Activated naive CD4-positive, alpha-beta T cell treated with anti-CD3 and anti-CD28 coated beads, Interleukin-2, amount 10 ng/mL, durations not matched to agents 7 days and 5 days (primary cell): ENCODE data around the gene AMPD3.

Experiments
- CTCF ChIA-PET: fragments of 350-600 bp; sonication (Branson Sonifier 250); formaldehyde crosslinking; loops from one replicate; lab custom pipeline; 2021; ENCODE audit warnings: antibody characterized with exemption; lab: Charles Lee
- DNase-seq: peaks from one replicate; pipeline ENCODE4 v3.0.0-alpha.2; 2020
- H3K27ac Mint-ChIP-seq: one replicate; pipeline ENCODE4 v1.8.0; 2021; ENCODE audit warnings: mild to moderate bottlenecking, moderate library complexity, mixed read lengths
- H3K27me3 Mint-ChIP-seq: one replicate; pipeline ENCODE4 v1.8.0; 2021; ENCODE audit warnings: mild to moderate bottlenecking, mixed read lengths
- H3K36me3 Mint-ChIP-seq: one replicate; pipeline ENCODE4 v1.8.0; 2021; ENCODE audit warnings: mixed read lengths
- H3K4me1 Mint-ChIP-seq: one replicate; pipeline ENCODE4 v1.8.0; 2021; ENCODE audit warnings: mixed read lengths
- H3K4me3 Mint-ChIP-seq: one replicate; pipeline ENCODE4 v1.8.0; 2021; ENCODE audit warnings: mild to moderate bottlenecking, moderate library complexity, mixed read lengths
- H3K9me3 Mint-ChIP-seq: one replicate; pipeline ENCODE4 v1.8.0; 2021; ENCODE audit warnings: mixed read lengths

AMPD3 gene

GRCh38 chr11:10541561-10541930 is 86.5 kb downstream of the AMPD3 start:
- Mint-ChIP-seq H3K9me3 (peaks cover 6% of the 10 kb centered on the region), H3K27ac (no peak overlapping the region), H3K27me3 (peaks cover 21% of the 10 kb centered on the region), H3K4me3 (peak overlapping the region; percentile 87), H3K4me1 (peaks cover 14% of the 10 kb centered on the region), H3K36me3 (no peaks in the 10 kb centered on the region)
- CTCF ChIA-PET, result interaction anchor here (0.6 to 2.9 kb wide), 28 partner anchors 9 to 229 kb away, joined by 3 to 21 read pairs (median 4); partner anchors contain the start of genes AMPD3 and CTR9
- DNase-seq, result no peak

- Mint-ChIP-seq H3K36me3 (no peaks in the 10 kb centered on the region), H3K4me1 (peaks cover 14% of the 10 kb centered on the region), H3K9me3 (peaks cover 6% of the 10 kb centered on the region), H3K27ac (no peak overlapping the region), H3K27me3 (peaks cover 21% of the 10 kb centered on the region), H3K4me3 (no peak overlapping the region)
- CTCF ChIA-PET, result interaction anchor here (0.9 to 1.4 kb wide), 3 partner anchors 64 to 191 kb away, joined by 3 read pairs; no protein-coding TSS in a partner anchor
- DNase-seq, result no peak
Measured at GRCh38 chr11:10542776-10543175, 87.7 kb downstream of the AMPD3 start.

GRCh38 chr11:10543782-10544181 is 88.7 kb downstream of the AMPD3 start:
- Mint-ChIP-seq H3K27me3 (peaks cover 21% of the 10 kb centered on the region), H3K27ac (no peak overlapping the region), H3K9me3 (peaks cover 6% of the 10 kb centered on the region), H3K36me3 (no peaks in the 10 kb centered on the region), H3K4me3 (no peak overlapping the region), H3K4me1 (peaks cover 14% of the 10 kb centered on the region)
- CTCF ChIA-PET, result interaction anchor here (0.6 to 0.7 kb wide), 2 partner anchors 110 to 121 kb away, joined by 3 to 4 read pairs; no protein-coding TSS in a partner anchor
- no peak for DNase-seq

- no peak overlapping the region for H3K27ac Mint-ChIP-seq
- no peak for DNase-seq
Measured at GRCh38 chr11:10544491-10545465, 89.7 kb downstream of the AMPD3 start.

GRCh38 chr11:10550503-10551289 is 95.6 kb downstream of the AMPD3 start:
- Mint-ChIP-seq H3K9me3 (peaks cover 4% of the 10 kb centered on the region), H3K27ac (no peak overlapping the region), H3K4me3 (no peak overlapping the region), H3K36me3 (no peaks in the 10 kb centered on the region), H3K27me3 (peaks cover 23% of the 10 kb centered on the region), H3K4me1 (no peaks in the 10 kb centered on the region)
- no peak for DNase-seq
- CTCF ChIA-PET, result interaction anchor here (1.1 kb wide), 1 partner anchor 10 kb away, joined by 4 read pairs; the partner anchor contains the start of gene RNF141

More at GRCh38 chr11:10544491-10545465, 89.7 kb downstream of the AMPD3 start:
- Mint-ChIP-seq H3K9me3 (peaks cover 6% of the 10 kb centered on the region), H3K27me3 (peaks cover 27% of the 10 kb centered on the region), H3K36me3 (no peaks in the 10 kb centered on the region), H3K4me1 (peaks cover 8% of the 10 kb centered on the region), H3K4me3 (no peak overlapping the region)
- CTCF ChIA-PET, result interaction anchor here (0.6 to 1.1 kb wide), 3 partner anchors 122 to 131 kb away, joined by 3 read pairs; no protein-coding TSS in a partner anchor

- no peak overlapping the region for H3K4me3 Mint-ChIP-seq
- H3K27me3 Mint-ChIP-seq, result peaks cover 26% of the 10 kb centered on the region
- H3K9me3 Mint-ChIP-seq, result peaks cover 4% of the 10 kb centered on the region
- no peaks in the 10 kb centered on the region for H3K4me1 Mint-ChIP-seq
- DNase-seq, result no peak
- no peaks in the 10 kb centered on the region for H3K36me3 Mint-ChIP-seq
- CTCF ChIA-PET, result interaction anchor here (1.2 kb wide), 1 partner anchor 145 kb away, joined by 3 read pairs; no protein-coding TSS in a partner anchor
- H3K27ac Mint-ChIP-seq, result no peak overlapping the region
Measured at GRCh38 chr11:10551290-10551592, 96.2 kb downstream of the AMPD3 start.

GRCh38 chr11:10551845-10552352 is 96.8 kb downstream of the AMPD3 start:
- H3K4me3 Mint-ChIP-seq, result no peak overlapping the region
- CTCF ChIA-PET, result interaction anchor here (0.7 to 1.2 kb wide), 2 partner anchors 146 to 232 kb away, joined by 3 to 4 read pairs; no protein-coding TSS in a partner anchor
- H3K9me3 Mint-ChIP-seq, result peaks cover 4% of the 10 kb centered on the region
- DNase-seq, result no peak
- no peak overlapping the region for H3K27ac Mint-ChIP-seq
- no peaks in the 10 kb centered on the region for H3K36me3 Mint-ChIP-seq
- peaks cover 29% of the 10 kb centered on the region for H3K27me3 Mint-ChIP-seq
- no peaks in the 10 kb centered on the region for H3K4me1 Mint-ChIP-seq

GRCh38 chr11:10556590-10556989 is 101.5 kb downstream of the AMPD3 start:
- H3K36me3 Mint-ChIP-seq, result no peaks in the 10 kb centered on the region
- DNase-seq, result no peak
- peaks cover 20% of the 10 kb centered on the region for H3K27me3 Mint-ChIP-seq
- no peak overlapping the region for H3K27ac Mint-ChIP-seq
- CTCF ChIA-PET, result interaction anchor here (2.8 kb wide), 1 partner anchor 15 kb away, joined by 6 read pairs; the partner anchor contains the start of gene RNF141
- H3K4me3 Mint-ChIP-seq, result no peak overlapping the region
- H3K9me3 Mint-ChIP-seq, result peaks cover 4% of the 10 kb centered on the region
- no peaks in the 10 kb centered on the region for H3K4me1 Mint-ChIP-seq
